ENCODE measurements around the gene FH. TPM values are rescaled to one million over a fixed set of nuclear protein-coding genes. Genes with fewer than 3 reads are reported as not detected.
A peak's percentile ranks its signal among the peaks of the same experiment; 100 is the strongest.

FH gene
- total and polyA plus RNA-seq, 2 donors (not counting 1 experiment from before 2014, with no cell fraction given) = 18.5 to 32.4 TPM

DNA sequence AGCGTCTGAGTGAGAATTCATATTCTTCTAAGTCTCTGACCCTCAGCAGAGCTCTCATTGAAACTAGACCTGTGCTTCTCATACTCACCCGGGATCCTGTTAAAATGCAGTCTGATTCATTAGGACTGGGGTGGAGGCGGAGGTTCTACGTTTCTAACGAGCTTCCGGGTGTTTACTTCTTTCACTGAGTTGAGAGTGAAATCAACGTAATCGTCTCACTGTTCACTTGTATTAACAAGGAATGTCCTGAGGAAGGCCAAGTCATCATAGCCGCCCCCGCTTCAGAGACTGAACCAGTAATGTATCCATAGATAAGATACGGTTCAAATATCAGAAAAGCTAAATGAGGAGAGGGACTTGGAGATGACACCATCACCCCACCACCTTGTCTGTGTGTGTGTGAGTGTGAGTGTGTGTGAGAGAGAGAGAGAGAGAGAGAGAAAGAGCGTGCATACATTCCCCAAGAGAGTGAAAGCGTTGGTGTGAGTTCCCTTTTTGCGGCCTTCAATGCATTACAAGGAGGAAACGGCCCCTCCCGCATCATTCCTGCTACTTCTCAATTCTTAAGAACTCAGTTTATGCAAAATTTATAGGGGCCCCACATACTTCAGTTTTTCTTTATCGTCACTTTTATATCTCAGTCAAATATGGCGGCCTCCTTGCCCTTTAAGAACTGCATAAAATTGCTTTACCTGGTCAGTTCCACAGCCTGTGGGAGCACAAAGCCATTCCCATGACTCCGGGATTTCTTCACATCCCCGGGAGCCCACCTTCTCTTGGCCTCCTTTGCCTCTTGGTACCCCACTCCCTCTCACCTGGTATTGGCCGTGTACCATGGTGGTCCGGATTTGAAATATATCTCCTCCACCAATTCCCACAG, 32.4 kb upstream of the FH start:
- peak overlapping the region; percentile 52 to 77 (median 65) for H3K4me3 ChIP-seq (ENCODE audit: control extremely low read depth in 1 of 5, extremely low read depth in 1 of 5, insufficient read depth in 1 of 5, low read depth in 2 of 5, low read length in 4 of 5)
- WGBS (ENCODE audit: insufficient coverage) = 42% methylated on average over 8 of the region's 22 CpGs

More for the DNA sequence above, 32.4 kb upstream of the FH start:
- H3K9ac ChIP-seq (ENCODE audit: low read length) = peak overlapping the region; percentile 83
- H3K4me3 Mint-ChIP-seq = peak overlapping the region; percentile 93
- H3K27ac Mint-ChIP-seq = peak overlapping the region; percentile 99
- H3K4me1 Mint-ChIP-seq = peaks cover 51% of the 10 kb centered on the region
- CTCF ChIA-PET = interaction anchor here (0.7 to 4.0 kb wide), 11 partner anchors 13 to 446 kb away, joined by 3 to 35 read pairs (median 5); partner anchors contain the start of genes CHML, KMO, MAP1LC3C and OPN3
- no peaks in the 10 kb centered on the region for H3K9me3 Mint-ChIP-seq (ENCODE audit: insufficient read depth)
- H3K36me3 ChIP-seq (replicated peaks in 1 of 2; ENCODE audit: control extremely low read depth in 1 of 2, control insufficient read depth in 1 of 2, extremely low read depth in 1 of 2, insufficient read depth in 2 of 2, low read length in 1 of 2) = peaks cover 0 to 19% of the 10 kb centered on the region in 2 experiments
- intact Hi-C loops (cut with micrococcal nuclease) = loop anchor here (1.0 to 5.0 kb wide), 6 partner anchors 11 to 88 kb away; partner anchors contain the start of genes CHML, FH and OPN3
- TF ChIP-seq, protein P1, sequence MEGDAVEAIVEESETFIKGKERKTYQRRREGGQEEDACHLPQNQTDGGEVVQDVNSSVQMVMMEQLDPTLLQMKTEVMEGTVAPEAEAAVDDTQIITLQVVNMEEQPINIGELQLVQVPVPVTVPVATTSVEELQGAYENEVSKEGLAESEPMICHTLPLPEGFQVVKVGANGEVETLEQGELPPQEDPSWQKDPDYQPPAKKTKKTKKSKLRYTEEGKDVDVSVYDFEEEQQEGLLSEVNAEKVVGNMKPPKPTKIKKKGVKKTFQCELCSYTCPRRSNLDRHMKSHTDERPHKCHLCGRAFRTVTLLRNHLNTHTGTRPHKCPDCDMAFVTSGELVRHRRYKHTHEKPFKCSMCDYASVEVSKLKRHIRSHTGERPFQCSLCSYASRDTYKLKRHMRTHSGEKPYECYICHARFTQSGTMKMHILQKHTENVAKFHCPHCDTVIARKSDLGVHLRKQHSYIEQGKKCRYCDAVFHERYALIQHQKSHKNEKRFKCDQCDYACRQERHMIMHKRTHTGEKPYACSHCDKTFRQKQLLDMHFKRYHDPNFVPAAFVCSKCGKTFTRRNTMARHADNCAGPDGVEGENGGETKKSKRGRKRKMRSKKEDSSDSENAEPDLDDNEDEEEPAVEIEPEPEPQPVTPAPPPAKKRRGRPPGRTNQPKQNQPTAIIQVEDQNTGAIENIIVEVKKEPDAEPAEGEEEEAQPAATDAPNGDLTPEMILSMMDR (IDR thresholded peaks at IDR 0.05) = no peak
- no peak for TF ChIP-seq EZH2 (IDR thresholded peaks at IDR 0.05; ENCODE audit: borderline replicate concordance, insufficient read depth, low read depth, low read length, poor library complexity, severe bottlenecking)
- H3K27me3 ChIP-seq (replicated peaks in 1 of 4; ENCODE audit: control extremely low read depth in 1 of 4, control insufficient read depth in 3 of 4, insufficient read depth in 4 of 4, low read length in 3 of 4) = no peaks in the 10 kb centered on the region
- peak; percentile 93 for DNase-seq
- H3K27ac ChIP-seq (ENCODE audit: low read length in 2 of 2) = peak overlapping the region; percentile 95 to 97
- peak overlapping the region; percentile 82 for H3K4me2 ChIP-seq (replicated peaks; ENCODE audit: low read depth, low read length, poor library complexity, severe bottlenecking)
- H3K9me3 ChIP-seq (ENCODE audit: control extremely low read depth in 1 of 3, control insufficient read depth in 2 of 3, insufficient read depth in 1 of 3, low read length in 2 of 3) = peaks cover 0 to 4% (median 0%) of the 10 kb centered on the region in 3 donors
- peaks cover 37% of the 10 kb centered on the region for H3K79me2 ChIP-seq (ENCODE audit: control insufficient read depth, insufficient read depth, low read length)
- peaks cover 39 to 41% of the 10 kb centered on the region in 2 donors for H3K4me1 ChIP-seq (ENCODE audit: control insufficient read depth in 2 of 2, insufficient read depth in 2 of 2, low read length in 2 of 2)
- H3K27me3 Mint-ChIP-seq = peaks cover 3% of the 10 kb centered on the region
- ATAC-seq (ENCODE audit: low read depth) = peak; percentile 91
- H4K20me1 ChIP-seq (ENCODE audit: control insufficient read depth, insufficient read depth, low read length, poor library complexity, severe bottlenecking) = no peaks in the 10 kb centered on the region
- H2AFZ ChIP-seq (ENCODE audit: insufficient read depth, low read depth, low read length, poor library complexity, severe bottlenecking) = peak overlapping the region; percentile 80
- POLR2A ChIA-PET = interaction anchor here (0.7 to 3.6 kb wide), 7 partner anchors 10 to 75 kb away, joined by 3 to 43 read pairs (median 3); partner anchors contain the start of genes FH and KMO
